Stimulated activated CD4-positive, alpha-beta T cell treated with anti-CD3 and anti-CD28 coated beads, Interleukin-4, amount 100 ng/mL, for 4 hours (primary cell): Measurements from ENCODE around the gene ZBP1.
"Not testable (repeated sequence)": the region's sequence is repeated elsewhere in the genome, so short reads cannot be mapped to it uniquely, and the experiment has no call there.

ENCODE experiments used
- DNase-seq, 2 experiments: peaks; one replicate each; pipeline ENCODE4 v3.0.0-alpha.2; 2020

The ZBP1 gene

GRCh38 chr20:57638895-57639236 lies 18.6 kb upstream of the ZBP1 start:
- no peak for DNase-seq

- no peak for DNase-seq
These were observed 18.1 kb upstream of the ZBP1 start for GRCh38 chr20:57638173-57638894.

GRCh38 chr20:57633945-57634491 lies 13.8 kb upstream of the ZBP1 start:
- DNase-seq = no peak

DNA sequence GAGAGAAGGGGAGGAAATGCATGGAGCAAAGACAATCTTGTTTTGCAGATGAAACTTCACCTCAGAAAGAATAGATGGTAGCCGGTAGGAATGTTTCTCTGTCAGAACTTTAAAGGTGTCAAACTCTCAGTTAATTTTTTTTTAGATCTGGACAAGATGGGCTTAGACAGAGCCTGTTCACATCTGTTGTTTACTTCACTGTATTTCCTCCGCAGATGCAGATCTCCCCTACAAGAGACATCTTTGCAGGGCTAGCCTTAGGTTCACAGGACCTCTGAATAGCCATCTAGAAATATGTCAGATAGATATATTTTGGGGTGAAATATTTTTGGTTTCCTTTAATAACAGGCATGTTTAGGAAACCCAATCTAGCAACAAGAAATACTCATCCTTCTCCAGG lies 12.1 kb upstream of the ZBP1 start:
- DNase-seq = no peak

DNA sequence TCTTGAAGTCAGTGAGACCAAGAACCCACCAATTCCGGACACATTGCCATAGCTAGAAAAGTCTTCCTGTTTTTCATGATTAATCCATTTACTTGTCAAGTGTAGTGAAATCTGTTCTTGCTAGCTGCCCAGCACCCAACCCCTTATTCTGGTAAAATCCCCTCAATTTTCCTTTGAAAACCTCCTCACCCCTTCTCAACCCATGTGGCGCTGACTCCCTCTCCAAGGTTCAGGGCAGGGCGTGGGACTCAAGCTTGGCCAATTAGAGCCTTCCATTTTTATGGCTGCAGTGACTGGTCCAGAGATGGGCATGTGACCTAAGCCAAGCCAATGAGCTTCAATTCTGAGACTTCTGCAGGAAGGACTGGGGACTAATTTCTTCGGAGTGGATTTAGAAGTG lies 9.8 kb upstream of the ZBP1 start:
- peak in 1 of 2 experiments; percentile 63 for DNase-seq

GRCh38 chr20:57629491-57629901 lies 9.3 kb upstream of the ZBP1 start:
- DNase-seq = peak in 1 of 2 experiments; percentile 29

GRCh38 chr20:57628962-57629308 lies 8.7 kb upstream of the ZBP1 start:
- not testable (repeated sequence) for DNase-seq

DNA sequence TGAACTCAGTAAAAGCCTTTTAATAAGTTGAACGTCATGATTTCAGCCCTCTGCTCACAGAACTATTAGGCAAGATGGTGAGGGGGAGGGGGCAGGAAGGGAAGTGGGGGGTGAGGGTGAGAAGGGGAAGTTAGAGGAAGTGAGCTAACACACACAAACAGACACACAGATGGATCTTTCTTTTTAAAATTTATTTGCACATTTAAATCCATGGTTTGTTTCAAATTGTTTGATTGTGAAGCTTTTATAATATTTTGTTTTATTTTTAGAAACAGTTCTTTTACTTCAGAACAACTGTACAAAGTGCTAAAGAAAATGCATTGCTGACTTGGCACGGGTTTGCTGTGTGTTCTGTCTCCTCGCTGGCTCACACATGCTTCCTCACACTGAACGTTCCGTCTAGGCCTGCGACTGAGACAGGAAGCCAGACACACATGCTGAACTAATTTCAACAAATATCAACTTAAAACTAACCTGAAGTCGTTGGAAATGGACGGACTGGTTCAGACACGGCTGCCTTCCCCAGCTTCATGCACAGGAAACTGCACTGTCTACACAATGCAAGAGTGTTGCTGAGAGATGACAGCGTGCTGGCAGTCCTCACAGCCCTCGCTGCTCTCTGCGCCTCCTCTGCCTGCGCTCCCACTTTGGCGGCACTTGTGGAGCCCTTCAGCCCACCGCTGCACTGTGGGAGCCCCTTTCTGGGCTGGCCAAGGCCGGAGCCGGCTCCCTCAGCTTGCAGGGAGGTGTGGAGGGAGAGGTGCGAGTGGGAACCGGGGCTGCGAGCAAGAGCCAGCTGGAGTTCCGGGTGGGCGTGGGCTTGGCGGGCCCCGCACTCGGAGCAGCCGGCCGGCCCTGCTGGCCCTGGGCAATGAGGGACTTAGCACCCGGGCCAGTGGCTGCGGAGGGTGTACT lies 8.1 kb upstream of the ZBP1 start:
- DNase-seq = peak in 1 of 2 experiments; percentile 50

- DNase-seq = no peak
These were observed 7.1 kb upstream of the ZBP1 start for GRCh38 chr20:57627339-57627738.

GRCh38 chr20:57625978-57626377 lies 5.8 kb upstream of the ZBP1 start:
- no peak for DNase-seq

- no peak for DNase-seq
These were observed 5.1 kb upstream of the ZBP1 start for GRCh38 chr20:57625181-57625958.

DNA sequence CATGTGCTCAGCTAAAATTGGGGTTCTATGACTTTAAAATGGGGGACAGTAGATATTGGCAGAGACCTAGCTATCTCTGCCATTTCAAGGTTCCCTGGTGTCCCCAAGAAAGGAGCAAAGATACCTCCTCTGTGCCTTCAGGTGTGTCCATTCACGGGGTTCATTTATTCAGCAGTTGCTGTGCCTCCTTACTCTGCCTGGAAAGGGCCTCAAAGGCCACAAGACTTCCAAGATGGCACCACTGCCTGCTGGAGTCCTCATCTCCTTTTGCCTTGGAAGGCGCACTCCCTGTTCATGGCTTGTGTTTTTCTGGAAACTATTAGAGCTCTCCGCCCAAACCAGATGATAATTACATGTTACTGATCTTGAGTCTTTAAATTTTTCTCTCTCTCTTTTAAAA lies 3.9 kb upstream of the ZBP1 start:
- DNase-seq = no peak

DNA sequence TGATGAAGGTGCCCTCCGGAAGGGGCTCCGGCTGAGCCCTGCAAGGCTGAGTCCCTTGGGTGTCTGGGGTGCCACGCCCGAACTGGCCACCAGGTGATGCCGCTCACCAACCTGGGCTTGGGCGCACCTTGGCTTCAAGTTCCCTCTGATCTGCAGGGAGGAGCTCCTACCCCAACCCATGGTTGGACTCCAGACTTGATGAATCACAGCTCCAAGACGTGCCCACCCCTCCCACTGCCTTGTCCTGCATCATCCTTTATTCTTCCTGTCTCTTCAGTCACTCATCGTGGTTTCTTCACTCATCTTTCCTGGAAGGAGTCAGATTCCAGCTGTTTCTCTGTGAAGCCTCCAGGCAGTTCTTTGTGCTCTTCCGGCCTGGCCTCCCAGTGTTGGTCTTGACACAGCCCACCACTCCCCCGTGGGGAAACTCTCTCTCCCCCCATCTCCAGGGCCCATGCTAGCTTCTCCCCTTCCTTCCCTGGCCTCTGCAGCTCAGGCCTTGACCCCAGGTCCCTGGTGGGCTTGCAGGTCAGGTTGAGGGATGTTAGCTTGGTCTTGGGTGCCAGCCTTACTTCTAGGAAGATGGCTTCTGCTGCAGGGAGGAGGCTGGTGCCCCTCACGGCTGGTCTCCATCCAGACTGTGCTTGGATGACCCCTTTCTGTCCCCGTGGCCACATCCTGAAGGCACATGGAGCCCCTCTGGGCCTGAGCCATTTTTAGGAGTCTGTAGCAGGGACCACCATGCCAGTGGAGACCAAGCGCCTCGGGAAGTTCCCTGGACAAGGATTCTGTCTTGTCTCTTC lies 2.6 kb upstream of the ZBP1 start:
- DNase-seq = peak; percentile 58 to 64

- no peak for DNase-seq
These were observed 2.0 kb upstream of the ZBP1 start for GRCh38 chr20:57622201-57622570.

GRCh38 chr20:57621421-57622200 lies 1.4 kb upstream of the ZBP1 start:
- DNase-seq = no peak

DNA sequence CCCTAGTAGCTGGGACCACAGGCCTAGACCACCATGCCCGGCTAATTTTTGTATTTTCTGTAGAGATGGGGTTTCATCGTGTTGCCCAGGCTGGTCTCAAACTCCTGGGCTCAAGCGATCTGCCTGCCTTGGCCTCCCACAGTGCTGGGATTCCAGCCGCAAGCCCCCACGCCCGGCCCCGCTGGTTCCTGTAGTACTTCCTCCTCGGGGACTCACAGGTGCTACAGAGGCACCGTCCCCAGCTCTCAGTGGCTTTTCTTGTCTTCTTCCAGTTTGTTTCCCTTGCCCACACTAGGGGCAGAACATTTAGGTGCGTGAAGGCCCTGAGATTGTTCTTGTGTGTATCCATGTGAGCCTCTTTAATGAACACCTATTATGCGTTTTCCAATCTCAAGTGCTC lies 773 bp upstream of the ZBP1 start:
- DNase-seq = no peak

DNA sequence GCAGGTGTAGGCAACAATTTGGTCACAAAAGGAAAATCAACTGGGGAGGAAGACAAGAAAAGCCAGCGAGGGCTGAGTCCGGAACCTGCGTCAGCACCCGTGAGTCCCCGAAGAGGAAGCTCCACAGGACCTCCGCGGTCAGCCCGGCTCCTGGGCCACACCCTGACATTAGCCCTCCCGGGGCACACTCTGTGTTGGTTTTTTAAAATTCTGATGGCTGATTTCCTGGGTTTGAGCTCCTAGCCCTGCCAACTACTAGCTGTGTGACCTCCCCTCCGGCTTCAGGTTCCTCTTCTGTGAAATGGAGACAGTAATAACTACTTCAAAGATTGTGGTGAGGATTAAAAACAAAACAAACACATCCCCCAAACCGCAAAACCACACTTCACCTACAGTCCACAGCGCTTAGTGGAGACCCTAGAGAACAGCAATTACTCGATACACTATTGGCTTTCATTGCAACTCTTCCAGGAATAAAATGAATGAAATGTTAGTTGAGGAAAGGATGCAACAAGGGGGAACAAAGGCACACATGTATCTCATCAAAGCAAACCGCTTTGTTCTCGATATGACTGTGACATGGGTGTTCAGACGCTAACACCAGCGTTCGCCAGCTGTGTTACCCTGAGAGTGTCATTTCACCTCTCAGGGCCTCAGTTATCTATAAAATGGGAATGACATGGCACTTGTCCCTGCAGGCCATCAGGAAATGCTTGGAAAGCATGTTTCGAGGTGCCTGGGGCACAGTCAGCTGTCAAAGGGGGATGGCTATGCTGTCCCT lies 985 bp downstream of the ZBP1 start:
- peak in 1 of 2 experiments; percentile 53 for DNase-seq

GRCh38 chr20:57618764-57619050 lies 1.5 kb downstream of the ZBP1 start:
- no peak for DNase-seq

GRCh38 chr20:57618091-57618763 lies 2.0 kb downstream of the ZBP1 start:
- peak in 1 of 2 experiments; percentile 38 for DNase-seq

DNA sequence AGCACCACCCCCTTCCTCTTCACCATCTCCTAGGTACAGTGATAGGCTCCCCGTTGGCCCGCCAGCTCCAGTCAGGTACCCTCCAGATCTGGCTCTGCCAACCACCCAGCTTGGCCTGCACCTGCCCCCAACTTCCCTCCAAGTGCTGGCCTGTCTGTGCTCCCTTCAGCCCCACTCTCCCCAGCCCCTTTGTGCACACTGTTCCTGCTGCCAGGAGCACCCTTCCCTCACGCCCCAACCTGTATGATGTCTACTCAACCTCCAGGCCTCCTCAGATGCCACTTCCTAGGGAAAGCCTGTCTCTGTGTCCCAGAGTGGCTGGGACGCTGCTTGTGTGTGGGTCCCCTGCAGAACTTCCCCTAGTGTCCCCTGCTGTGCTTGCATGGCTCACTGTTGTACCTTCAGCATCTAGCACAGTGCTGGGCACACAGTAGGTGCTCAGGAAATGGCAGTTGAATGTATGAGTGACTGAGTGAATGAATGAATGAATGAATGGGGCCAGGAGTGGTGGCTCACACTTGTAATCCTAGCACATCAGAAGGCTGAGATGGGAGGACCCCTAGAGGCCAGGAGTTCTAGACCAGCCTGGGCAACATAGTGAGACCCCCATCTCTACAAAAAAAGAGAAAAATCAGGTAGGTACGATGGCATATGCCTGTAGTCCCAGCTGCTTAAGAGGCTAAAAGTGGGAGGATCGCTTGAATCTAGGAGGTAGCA lies 3.0 kb downstream of the ZBP1 start:
- DNase-seq = no peak
